PC-9 (cell line): ENCODE data around the gene IL1RN.

Experiments
- CTCF ChIP-seq: fragments of 200-600 bp; sonication (generic); conservative IDR thresholded peaks from 2 replicates; pipeline ENCODE4 v1.6.1; 2017; ENCODE audit warnings: mixed run types, antibody characterized with exemption, mild to moderate bottlenecking, moderate library complexity
- EZH2 ChIP-seq: fragments of 200-600 bp; sonication (generic); IDR thresholded peaks from 2 replicates; pipeline ENCODE4 v1.8.0; 2017; ENCODE audit warnings: antibody characterized with exemption, low read depth

DNA sequence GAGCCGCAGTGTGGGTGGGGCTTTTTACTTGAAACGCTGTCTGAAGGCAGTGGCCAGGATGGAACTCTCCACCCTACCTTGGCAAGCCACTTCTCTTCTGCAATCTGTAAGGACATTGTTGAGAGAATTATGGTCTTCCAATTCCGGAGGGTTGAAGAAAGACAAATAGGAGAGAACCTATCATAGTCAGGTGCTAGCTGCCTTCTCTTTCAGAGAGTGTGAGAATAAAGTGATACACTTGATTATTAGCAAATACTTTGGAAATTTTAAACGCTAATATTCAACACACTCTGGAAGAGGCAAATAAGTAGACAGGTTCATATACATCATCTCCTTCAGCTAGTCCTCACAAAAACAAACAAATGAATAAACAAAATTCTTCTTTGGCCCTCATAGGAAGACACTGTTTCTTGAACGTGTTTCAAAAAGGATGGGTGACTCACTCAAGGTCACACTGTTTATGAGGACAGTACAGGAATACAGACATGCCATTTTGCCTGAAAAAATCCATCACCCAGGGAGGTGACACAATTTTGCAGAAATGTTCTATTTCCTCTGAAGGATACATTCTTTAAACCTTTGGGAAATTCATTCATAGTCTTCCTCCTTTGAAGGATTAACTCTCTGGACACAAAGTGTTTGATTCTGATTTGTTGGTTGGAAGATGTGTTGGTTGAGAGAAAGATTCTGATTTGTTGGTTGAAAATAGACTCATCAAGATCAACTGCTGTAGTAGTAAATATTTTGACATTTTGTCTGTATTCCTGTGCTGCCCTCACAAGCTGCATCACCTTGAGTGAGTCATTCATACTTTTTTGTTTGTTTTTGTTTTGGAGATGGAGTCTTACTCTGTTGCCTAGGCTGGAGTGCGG, 2.2 kb upstream of the IL1RN start:
- TF ChIP-seq EZH2 (no peak), CTCF (no peak)
